Activated CD8-positive, alpha-beta memory T cell treated with anti-CD3 and anti-CD28 coated beads, Interleukin-2, amount 50 U/mL, for 1 hour (primary cell): ENCODE results near the gene TBX4.
"Not testable (repeated sequence)": the region's sequence is repeated elsewhere in the genome, so short reads cannot be mapped to it uniquely, and the experiment has no call there.

Experiments used
- DNase-seq: peaks from one replicate; pipeline ENCODE4 v3.0.0-alpha.2; 2020; ENCODE audit errors: extremely low read depth

The TBX4 gene

DNA sequence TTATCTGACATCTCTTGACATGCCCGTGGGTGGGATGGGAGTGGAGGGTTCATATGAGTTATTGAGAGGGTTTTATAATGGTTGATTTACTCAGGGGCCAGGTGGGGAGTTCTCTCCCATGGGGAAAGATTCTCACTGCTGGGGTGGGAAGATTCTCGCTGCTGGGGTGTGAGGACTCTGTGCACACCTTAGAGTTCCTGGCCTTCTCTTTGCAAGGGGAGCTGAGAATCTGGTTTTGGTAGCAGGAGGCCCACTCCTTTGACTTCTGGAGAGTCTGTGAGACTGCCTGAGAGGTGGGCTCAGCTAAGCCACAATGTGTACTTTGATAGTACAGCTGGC is 31.5 kb downstream of the TBX4 start:
- DNase-seq = no peak

GRCh38 chr17:61484174-61484573 is 32.0 kb downstream of the TBX4 start:
- no peak for DNase-seq

DNA sequence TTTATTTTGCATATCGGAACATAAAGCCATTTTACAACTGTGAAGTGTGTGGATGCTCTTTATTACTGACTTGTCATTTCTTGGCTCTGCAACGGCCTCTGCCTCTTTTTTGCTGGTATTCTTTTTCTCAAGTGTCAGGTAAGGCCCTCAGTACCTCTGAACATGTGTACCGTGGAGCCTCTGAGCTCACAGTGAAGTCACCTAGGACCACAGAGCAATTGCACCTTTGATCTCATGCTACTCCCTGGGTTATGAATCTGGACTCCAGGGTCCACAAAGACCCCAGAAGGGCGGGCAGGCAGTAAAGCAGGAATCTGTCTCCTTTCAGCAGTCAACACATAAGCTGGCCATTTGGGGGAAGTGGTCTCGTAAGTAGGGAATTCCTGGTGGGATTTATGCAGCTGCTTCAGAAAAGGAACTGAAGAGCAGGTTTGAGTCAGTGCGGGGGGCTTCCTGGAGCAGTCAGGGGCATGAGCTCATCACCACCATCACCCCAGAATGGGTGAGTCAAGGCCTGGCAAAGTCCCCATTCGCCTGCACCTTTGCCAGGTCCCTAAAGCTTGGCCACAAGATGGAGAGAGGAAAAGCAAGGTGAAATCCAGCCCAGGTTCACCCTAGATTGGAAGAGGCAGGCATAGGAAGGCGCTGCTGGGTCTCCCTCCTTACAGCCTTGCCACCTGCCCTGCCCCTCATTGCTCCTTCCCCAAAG is 33.0 kb downstream of the TBX4 start:
- DNase-seq = no peak

- no peak for DNase-seq
Measured at GRCh38 chr17:61486135-61487120, 34.2 kb downstream of the TBX4 start.

DNA sequence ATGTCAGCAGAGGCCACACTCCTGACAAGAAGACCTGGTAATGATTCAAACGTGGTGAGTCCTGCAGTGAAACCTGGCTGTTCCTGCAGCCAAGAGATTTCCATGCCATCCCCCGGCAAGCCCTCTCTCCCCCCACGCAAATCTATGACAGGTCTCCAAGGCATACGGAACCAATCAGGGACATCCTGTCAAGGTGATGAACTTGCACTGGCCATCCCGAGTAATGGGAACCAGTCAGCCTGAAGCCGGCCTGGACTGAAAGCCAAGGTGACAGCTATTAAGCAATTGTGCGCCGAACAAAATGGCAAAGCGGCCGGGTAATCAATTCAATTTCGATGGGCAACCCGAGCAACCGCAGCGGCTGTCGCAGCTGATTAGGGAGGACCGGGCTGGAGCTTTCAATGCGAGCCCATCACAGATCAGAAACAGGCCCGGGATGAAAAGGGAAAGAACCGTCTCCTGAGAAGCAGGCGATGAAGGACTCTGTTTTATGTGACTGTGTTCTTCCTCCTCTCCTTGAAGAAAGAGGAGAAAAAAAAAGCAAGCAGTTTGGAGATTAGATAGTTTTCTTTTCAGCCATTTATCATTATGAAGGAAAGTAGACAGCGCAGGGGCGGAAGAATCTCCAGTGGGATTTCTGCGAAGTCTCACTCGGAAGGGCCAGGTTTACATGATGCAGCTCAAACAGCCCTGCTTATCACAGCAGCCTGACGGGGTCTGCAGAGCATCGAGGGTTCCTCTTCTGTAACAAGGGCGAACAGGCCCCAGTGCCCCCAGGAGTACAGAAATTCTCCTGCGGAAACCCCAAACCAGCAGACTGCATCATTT is 35.2 kb downstream of the TBX4 start:
- no peak for DNase-seq

DNA sequence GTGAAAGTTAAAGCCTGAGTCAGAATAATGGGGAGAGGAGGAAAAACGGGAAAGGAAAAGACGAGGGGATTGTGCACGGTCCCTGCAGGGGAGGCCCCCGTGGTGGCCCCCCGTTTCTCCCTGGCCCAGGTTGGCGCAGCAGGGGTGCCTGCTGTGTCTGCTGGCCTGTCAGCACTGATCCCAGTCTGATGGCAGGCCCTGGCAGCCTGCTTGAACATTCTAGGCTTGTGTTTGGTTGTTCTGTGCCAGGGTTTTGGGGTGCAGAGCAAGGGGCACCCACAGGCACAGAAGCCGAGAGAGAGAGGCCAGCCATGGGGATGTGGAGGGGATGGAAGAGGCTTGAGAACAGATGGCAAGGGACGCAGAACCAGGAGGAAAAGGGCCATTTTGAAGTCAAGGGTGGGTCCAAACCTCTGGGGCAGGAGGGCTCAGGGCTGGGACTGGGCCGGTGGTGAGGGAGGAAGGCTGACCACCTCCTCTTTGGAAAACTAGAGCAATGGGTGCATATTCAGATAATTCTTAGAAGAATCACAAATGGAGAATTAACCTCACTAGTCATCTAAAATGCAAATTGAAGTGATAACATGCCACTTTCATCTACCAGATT is 35.9 kb downstream of the TBX4 start:
- no peak for DNase-seq

GRCh38 chr17:61488878-61489718 is 36.9 kb downstream of the TBX4 start:
- no peak for DNase-seq

DNA sequence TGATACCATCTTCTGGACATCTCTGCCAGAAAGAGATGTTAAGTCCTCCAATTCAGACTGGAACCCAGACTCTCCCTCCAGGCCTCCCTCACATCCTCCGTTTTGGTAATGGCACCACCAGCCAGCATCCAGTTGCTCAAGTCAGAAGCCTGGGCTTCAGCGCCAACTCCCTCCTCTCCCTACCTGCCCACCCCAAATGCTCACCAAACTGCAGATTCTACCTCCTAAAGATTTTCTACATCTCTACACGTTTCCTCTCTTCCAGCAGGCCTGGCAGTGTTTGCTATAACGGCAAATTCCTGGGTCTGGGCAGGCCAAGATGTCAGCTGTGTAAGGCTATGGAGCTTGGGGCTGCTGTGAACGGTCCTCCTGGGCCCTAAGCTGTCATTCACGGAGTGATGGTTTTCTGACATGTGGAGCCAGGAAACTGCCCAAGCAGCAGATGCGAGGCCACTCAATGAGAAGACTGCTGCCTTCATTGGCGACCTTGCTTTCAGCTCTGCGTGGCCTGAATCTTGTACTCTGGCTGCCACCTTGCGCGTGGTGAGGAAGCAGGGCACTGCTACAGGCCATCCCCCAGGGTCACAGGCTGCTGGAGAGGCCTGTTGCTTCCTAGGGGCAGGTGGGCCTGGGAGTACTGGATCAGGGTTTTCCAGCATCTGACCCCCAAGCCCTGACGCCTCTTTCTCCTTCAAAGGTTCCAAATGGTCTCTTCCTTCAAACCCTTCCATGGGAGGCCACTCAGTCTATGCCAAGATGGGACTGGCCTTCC is 37.7 kb downstream of the TBX4 start:
- no peak for DNase-seq

- DNase-seq = no peak
Measured at GRCh38 chr17:61490540-61490975, 38.3 kb downstream of the TBX4 start.

DNA sequence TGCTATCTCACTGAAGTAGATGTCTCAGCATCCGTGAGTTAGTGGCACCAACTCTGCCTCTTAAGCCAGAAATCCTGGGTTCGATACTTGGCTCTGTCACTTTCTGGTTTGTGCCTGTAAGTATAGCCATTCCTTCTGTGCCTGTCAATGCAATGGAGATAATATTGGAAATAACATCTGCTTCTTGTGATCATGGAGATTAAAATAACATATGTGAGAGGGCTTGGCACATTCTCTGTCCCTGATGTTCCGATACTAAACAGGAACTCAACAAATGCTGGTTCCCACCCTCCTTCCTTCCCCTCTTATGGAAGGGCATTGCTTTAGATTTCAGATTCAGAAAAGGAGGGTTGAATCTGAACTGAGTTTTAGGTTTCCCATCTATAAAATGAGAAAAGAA is 39.8 kb downstream of the TBX4 start:
- DNase-seq = no peak

- DNase-seq = no peak
Measured at GRCh38 chr17:61492759-61493526, 40.7 kb downstream of the TBX4 start.

DNA sequence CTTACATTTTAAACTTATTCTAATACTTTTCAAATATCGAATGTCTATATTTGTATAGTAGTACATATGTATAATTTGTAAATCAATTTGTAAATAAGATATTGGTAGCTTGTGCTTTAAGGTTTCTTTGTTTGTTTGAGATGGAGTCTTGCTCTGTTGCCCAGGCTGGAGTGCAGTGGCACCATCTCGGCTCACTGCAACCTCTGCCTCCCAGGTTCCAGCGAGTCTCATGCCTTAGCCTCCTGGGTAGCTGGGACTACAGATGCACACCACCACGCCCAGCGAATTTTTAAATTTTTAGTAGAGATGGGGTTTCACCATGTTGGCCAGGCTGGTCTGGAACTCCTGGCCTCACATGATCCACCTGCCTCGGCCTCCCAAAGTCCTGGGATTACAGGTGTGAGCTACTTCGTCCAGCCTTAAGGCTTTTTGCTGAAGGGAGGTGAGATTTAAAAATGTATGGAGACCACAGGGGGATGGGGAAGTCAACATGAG is 41.7 kb downstream of the TBX4 start:
- not testable (repeated sequence) for DNase-seq

DNA sequence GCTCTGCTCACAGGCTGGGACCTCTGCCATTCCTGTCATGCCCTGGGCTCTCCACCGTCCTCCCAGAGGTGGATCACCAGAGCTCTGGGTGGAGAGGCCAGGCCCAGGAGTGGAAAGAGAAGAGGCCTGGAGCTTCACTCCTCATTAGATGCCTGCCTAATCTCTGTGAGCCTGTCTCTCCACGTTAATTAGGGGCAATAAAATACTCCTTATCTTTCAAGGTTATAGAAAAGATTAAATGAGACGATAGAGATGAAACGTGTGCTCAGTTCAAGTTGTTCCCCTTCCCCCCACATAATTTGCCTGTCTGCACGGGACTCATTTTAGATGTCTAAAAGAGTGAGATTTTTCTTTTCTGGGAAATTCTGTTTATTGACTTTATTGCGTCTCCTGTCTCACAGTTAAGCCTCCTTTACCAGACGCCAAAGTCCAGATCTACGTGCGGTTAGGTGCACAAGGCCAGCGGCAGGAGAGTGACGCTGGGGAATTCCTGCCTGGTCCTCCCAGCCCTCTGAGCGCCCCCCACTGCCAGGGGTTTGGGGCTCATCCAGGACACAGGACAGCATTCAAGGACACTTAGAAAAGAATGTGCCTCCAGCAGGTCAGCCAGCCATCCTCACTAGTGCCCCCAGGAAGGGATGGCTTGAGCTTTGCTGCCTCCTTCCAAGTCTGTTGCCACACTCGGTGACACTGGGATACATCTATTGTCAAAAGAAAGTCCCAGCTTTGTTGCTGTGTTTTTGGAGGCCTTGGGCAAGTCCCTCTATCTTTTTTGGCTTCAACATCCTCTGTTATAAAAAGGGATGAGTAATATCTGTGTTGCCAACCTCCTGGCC is 42.3 kb downstream of the TBX4 start:
- no peak for DNase-seq

DNA sequence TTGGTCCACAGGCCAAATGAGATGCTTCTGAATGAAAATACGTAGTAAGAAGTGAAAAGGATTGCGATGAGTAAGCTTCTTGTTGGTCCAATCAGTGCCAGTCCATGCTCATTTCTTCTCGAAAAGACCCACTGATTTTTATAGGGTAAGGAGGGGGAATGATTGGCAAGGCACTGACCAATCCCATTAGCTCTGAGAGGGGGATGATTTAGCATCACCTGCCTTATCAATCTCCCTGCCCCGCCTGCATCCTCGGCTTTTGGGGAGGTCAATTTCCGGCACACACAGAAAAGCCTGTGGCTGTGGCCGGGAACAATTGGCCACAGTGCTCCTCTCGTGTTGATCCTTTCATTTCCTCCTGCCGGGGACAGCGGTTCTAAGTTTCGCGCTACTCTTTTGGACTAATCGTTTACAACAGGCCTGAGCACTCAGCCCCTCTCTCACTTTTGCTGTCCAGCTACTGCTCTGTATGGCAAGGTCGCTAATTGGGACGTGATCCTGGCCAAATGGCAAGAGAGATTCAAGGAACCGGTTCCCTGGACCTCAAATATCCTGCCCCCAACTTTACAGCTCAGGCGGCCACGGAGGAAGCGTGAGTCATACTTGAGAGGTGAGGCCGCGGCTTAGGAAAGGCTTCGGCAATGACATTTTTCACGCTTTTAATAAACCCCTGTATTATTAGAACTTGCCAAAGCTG is 43.1 kb downstream of the TBX4 start:
- DNase-seq = no peak

DNA sequence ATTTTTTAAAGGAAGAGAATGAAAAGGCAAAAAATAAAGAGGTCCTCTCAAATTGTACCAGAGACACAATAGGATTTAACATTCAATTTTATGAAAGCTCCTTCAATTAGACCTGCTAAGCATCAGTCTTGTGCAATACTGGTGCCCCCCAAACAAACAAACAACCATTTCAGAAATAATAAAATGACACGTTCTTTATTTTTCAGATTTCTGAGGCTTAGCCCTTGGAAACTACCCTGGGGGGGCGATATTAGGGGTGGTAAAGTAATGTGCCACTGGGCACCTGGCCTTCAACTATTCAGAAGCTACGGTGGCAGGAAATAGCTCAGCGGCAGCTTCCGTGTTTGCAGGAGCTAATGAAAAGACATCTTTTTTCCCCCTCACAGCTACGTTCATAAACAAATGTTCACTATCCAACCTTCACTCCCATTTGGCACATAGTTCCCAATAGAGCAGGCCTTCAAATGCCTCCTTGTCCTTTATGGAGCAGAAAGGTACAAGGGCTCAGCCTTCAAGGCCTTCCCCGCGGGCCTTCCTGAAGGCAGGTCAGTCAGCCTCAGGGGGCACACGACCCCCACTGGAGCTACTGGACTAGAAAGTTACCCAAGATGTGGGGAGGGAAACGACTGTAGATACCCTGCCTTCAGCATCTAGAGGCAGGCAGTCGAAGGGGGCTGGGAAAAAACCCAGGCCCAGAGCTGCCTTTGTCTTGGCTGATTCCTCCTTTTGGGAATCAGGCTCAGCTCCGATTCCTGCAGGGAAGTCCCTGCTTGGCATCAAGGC is 44.1 kb downstream of the TBX4 start:
- DNase-seq = no peak

- DNase-seq = no peak
Measured at GRCh38 chr17:61496957-61497653, 44.9 kb downstream of the TBX4 start.
